PC-3 (cell line): ENCODE results near the gene CCDC197.

Experiments used
- EZH2phosphoT487 ChIP-seq: fragments of 300-600 bp; sonication (generic); IDR thresholded peaks from 2 replicates; pipeline ENCODE4 v1.6.1; 2018; ENCODE audit warnings: mild to moderate bottlenecking, antibody characterized with exemption, low read length, borderline replicate concordance
- TF ChIP-seq, protein P1 (sequence below): fragments of 300-600 bp; sonication (generic); conservative IDR thresholded peaks from 2 replicates; pipeline ENCODE4 v1.5.1; 2017; ENCODE audit warnings: antibody characterized with exemption, low read depth, mild to moderate bottlenecking, low read length

DNA sequence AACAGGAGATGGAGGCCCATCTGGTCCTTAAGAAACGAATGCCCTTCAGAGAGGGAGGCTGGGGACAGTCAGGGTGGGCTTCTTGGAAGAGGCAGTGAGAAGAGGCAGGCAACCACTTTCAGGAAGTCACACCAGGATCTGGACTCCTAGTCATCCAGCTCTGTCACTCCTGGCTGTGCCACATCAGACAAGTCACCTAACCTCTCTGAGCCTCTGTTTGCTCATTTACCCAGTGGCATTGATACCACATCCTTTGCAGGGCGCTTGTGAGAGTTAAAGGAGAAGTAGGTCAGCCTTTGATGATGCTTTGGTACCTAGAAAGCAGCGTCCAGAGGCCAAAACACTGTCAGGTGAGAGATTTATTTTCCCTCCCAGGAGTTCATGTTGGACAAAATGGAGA, 11.1 kb downstream of the CCDC197 start:
- TF ChIP-seq, protein P1, sequence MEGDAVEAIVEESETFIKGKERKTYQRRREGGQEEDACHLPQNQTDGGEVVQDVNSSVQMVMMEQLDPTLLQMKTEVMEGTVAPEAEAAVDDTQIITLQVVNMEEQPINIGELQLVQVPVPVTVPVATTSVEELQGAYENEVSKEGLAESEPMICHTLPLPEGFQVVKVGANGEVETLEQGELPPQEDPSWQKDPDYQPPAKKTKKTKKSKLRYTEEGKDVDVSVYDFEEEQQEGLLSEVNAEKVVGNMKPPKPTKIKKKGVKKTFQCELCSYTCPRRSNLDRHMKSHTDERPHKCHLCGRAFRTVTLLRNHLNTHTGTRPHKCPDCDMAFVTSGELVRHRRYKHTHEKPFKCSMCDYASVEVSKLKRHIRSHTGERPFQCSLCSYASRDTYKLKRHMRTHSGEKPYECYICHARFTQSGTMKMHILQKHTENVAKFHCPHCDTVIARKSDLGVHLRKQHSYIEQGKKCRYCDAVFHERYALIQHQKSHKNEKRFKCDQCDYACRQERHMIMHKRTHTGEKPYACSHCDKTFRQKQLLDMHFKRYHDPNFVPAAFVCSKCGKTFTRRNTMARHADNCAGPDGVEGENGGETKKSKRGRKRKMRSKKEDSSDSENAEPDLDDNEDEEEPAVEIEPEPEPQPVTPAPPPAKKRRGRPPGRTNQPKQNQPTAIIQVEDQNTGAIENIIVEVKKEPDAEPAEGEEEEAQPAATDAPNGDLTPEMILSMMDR, result no peak
- no peak for TF ChIP-seq EZH2phosphoT487
